Stomach (tissue), 4 donors: ENCODE data around the gene C18orf63.

ENCODE experiments used
- CTCF ChIP-seq, 7 experiments: fragments of 450-650 bp in 4 of 7; fragments of 200-600 bp in 3 of 7; sonication (generic) in 3 of 7; IDR thresholded peaks; one replicate each; pipeline ENCODE4 v1.5.1; 2016 to 2019; ENCODE audit warnings: antibody characterized with exemption in 7 of 7, control low read depth in 2 of 7, mild to moderate bottlenecking in 1 of 7
- POLR2A ChIP-seq, 4 donors: fragments of 450-650 bp; IDR thresholded peaks; one replicate each; pipeline ENCODE4 v1.6.1; 2016; ENCODE audit warnings: antibody characterized with exemption in 4 of 4, control low read depth in 2 of 4, mild to moderate bottlenecking in 1 of 4, moderate library complexity in 1 of 4

GRCh38 chr18:74299746-74300145 lies 15.9 kb upstream of the C18orf63 start:
- no peak for TF ChIP-seq CTCF (IDR thresholded peaks at IDR 0.05)
- no peak for TF ChIP-seq POLR2A (IDR thresholded peaks at IDR 0.05)
